HG03060 (cell line): ENCODE data around the gene SPIN2B.
A peak's percentile ranks its signal among the peaks of the same experiment; 100 is the strongest.
"Not testable (repeated sequence)": the region's sequence is repeated elsewhere in the genome, so short reads cannot be mapped to it uniquely, and the experiment has no call there.

Source experiments
- ATAC-seq: cut with Tn5 transposase; IDR thresholded peaks from one replicate; pipeline ENCODE4 v1.9.1; 2021; ENCODE audit warnings: low read depth, moderate number of reproducible peaks; ENCODE audit not compliant: unreplicated experiment

Gene SPIN2B

GRCh38 chrX:57121162-57121755 is at the start of gene SPIN2B:
TSS of gene SPIN2B (minus strand) at chrX:57121548.
- peak; percentile 99 for ATAC-seq

GRCh38 chrX:57156397-57157049 is 35.2 kb upstream of the SPIN2B start:
- no peak for ATAC-seq

- ATAC-seq = no peak
Measured at GRCh38 chrX:57155171-57155570, 33.8 kb upstream of the SPIN2B start.

- not testable (repeated sequence) for ATAC-seq
Measured at GRCh38 chrX:57152222-57152621, 30.9 kb upstream of the SPIN2B start.

- ATAC-seq = no peak
Measured at GRCh38 chrX:57138674-57139073, 17.3 kb upstream of the SPIN2B start.

GRCh38 chrX:57137501-57137900 is 16.2 kb upstream of the SPIN2B start:
- ATAC-seq = no peak

- ATAC-seq = not testable (repeated sequence)
Measured at GRCh38 chrX:57137073-57137472, 15.7 kb upstream of the SPIN2B start, which contains the start of gene SPIN2A. TSS of gene SPIN2A (minus strand) at chrX:57137397. CDS start at chrX:57136597, 800 bp downstream.

- not testable (repeated sequence) for ATAC-seq
Measured at GRCh38 chrX:57136589-57136988, 15.2 kb upstream of the SPIN2B start.

- ATAC-seq = no peak
Measured at GRCh38 chrX:57135287-57135686, 13.9 kb upstream of the SPIN2B start.

- ATAC-seq = no peak
Measured at GRCh38 chrX:57134702-57135101, 13.4 kb upstream of the SPIN2B start.

GRCh38 chrX:57133706-57134105 is 12.4 kb upstream of the SPIN2B start:
- no peak for ATAC-seq

GRCh38 chrX:57133284-57133683 is 11.9 kb upstream of the SPIN2B start:
- not testable (repeated sequence) for ATAC-seq

- no peak for ATAC-seq
Measured at GRCh38 chrX:57132046-57132445, 10.7 kb upstream of the SPIN2B start.

- ATAC-seq = no peak
Measured at GRCh38 chrX:57121816-57122215, 468 bp upstream of the SPIN2B start.

- not testable (repeated sequence) for ATAC-seq
Measured at GRCh38 chrX:57120619-57121161, 658 bp downstream of the SPIN2B start.

GRCh38 chrX:57119416-57119815 is 1.9 kb downstream of the SPIN2B start:
- ATAC-seq = no peak

- ATAC-seq = not testable (repeated sequence)
Measured at GRCh38 chrX:57117566-57117965, 3.8 kb downstream of the SPIN2B start.

- no peak for ATAC-seq
Measured at GRCh38 chrX:57104921-57105398, 16.4 kb downstream of the SPIN2B start.

GRCh38 chrX:57104406-57104805 is 16.9 kb downstream of the SPIN2B start:
- ATAC-seq = no peak

GRCh38 chrX:57103489-57103888 is 17.9 kb downstream of the SPIN2B start:
- no peak for ATAC-seq

GRCh38 chrX:57102918-57103317 is 18.4 kb downstream of the SPIN2B start:
- not testable (repeated sequence) for ATAC-seq

GRCh38 chrX:57083143-57083542 is 38.2 kb downstream of the SPIN2B start:
- no peak for ATAC-seq
